HepG2 (cell line): ENCODE measurements around the gene POLR3H. TPM values are rescaled to one million over a fixed set of nuclear protein-coding genes. Genes with fewer than 3 reads are reported as not detected.

ENCODE experiments used
- BCLAF1 ChIP-seq: fragments of 450-650 bp; IDR thresholded peaks from 2 replicates; pipeline ENCODE4 v1.6.1; 2017; ENCODE audit warnings: mild to moderate bottlenecking
- CREB3 ChIP-seq: sonication (generic); formaldehyde crosslinking; IDR thresholded peaks from 2 replicates; pipeline ENCODE4 v1.5.0; 2020; ENCODE audit warnings: missing genetic modification reagents
- ELK4 ChIP-seq: sonication (generic); formaldehyde crosslinking; IDR thresholded peaks from 2 replicates; pipeline ENCODE4 v1.9.0; 2021; ENCODE audit warnings: missing genetic modification reagents, borderline replicate concordance
- FOSL2 ChIP-seq: sonication (generic); formaldehyde crosslinking; IDR thresholded peaks from 2 replicates; pipeline ENCODE4 v1.4.0; 2020; ENCODE audit warnings: missing genetic modification reagents
- GZF1 ChIP-seq: sonication (generic); formaldehyde crosslinking; IDR thresholded peaks from 2 replicates; pipeline ENCODE4 v1.5.1; 2020; ENCODE audit warnings: mild to moderate bottlenecking, missing genetic modification reagents
- HMGA1 ChIP-seq: sonication (generic); formaldehyde crosslinking; conservative IDR thresholded peaks from 2 replicates; pipeline ENCODE4 v1.4.0; 2020; ENCODE audit warnings: missing genetic modification reagents
- JUND ChIP-seq: sonication (generic); formaldehyde crosslinking; IDR thresholded peaks from 2 replicates; pipeline ENCODE4 v1.8.0; 2022; ENCODE audit warnings: mild to moderate bottlenecking, missing genetic modification reagents
- RFX5 ChIP-seq: IDR thresholded peaks from 2 replicates; pipeline ENCODE4 v1.6.1; 2011; ENCODE audit warnings: low read depth, low read length, improper control_type of control experiment
- RFXAP ChIP-seq: sonication (generic); formaldehyde crosslinking; IDR thresholded peaks from 2 replicates; pipeline ENCODE4 v1.4.0; 2020; ENCODE audit warnings: missing genetic modification reagents, borderline replicate concordance
- SOX5 ChIP-seq: IDR thresholded peaks from 2 replicates; pipeline ENCODE4 v1.6.1; 2016; ENCODE audit warnings: borderline replicate concordance
- TEAD3 ChIP-seq: optimal IDR thresholded peaks from 2 replicates; pipeline ENCODE3; 2016; ENCODE audit warnings: borderline replicate concordance
- ZBTB44 ChIP-seq: sonication (generic); formaldehyde crosslinking; IDR thresholded peaks from 2 replicates; pipeline ENCODE4 v1.4.0; 2020; ENCODE audit warnings: missing genetic modification reagents
- ZNF510 ChIP-seq: sonication (generic); formaldehyde crosslinking; IDR thresholded peaks from 2 replicates; pipeline ENCODE4 v1.4.0; 2020; ENCODE audit warnings: low read depth, mild to moderate bottlenecking, missing genetic modification reagents
- ZNF703 ChIP-seq: sonication (generic); formaldehyde crosslinking; IDR thresholded peaks from 2 replicates; pipeline ENCODE4 v1.5.1; 2020; ENCODE audit warnings: missing genetic modification reagents, mild to moderate bottlenecking, moderate library complexity, borderline replicate concordance
- ZNF792 ChIP-seq: IDR thresholded peaks from 2 replicates; pipeline ENCODE4 v1.6.1; 2016
- ZNF800 ChIP-seq: sonication (generic); formaldehyde crosslinking; IDR thresholded peaks from 2 replicates; pipeline ENCODE4 v1.4.0; 2020; ENCODE audit warnings: missing genetic modification reagents
- polyA plus RNA-seq, 8 experiments: library from polyadenylated mRNA; depleted of rRNA in 3 of 8; stranded (reverse) in 7 of 8; unstranded in 1 of 8; fragments of >200 nt; fragmentation: Illumina TruSeq in 4 of 8; extraction: Trizol in 4 of 8; gene quantifications; 2 replicates each; pipeline versions ENCODE4 v1.2.1 to v1.2.3, GENCODE V29; 2011 to 2016; ENCODE audit warnings: low read depth in 4 of 8, missing spikeins in 1 of 8, mixed read lengths in 1 of 8; ENCODE audit not compliant: insufficient read depth in 1 of 8
- total RNA-seq, 5 experiments: library from RNA; depleted of rRNA; stranded (reverse); fragments of >200 nt; fragmentation: Illumina TruSeq; extraction: Trizol; gene quantifications; 2 replicates each; pipeline ENCODE4 v1.2.3, GENCODE V29; 2016; ENCODE audit warnings: low read depth in 1 of 5
- TF ChIP-seq, protein P1 (sequence below), 2 experiments: fragments of 450-650 bp in 1 of 2; sonication (generic) in 1 of 2; formaldehyde crosslinking; IDR thresholded peaks; 2 replicates each; pipeline versions ENCODE4 v1.5.0 to v1.8.0; 2020 to 2022; ENCODE audit warnings: mild to moderate bottlenecking in 1 of 2, missing genetic modification reagents in 1 of 2
- TF ChIP-seq, protein P2 (sequence below): sonication (generic); formaldehyde crosslinking; IDR thresholded peaks from 2 replicates; pipeline ENCODE4 v1.5.1; 2020; ENCODE audit warnings: mild to moderate bottlenecking, missing genetic modification reagents, moderate library complexity

The POLR3H gene
- total and polyA plus RNA-seq, 2 of the 13 experiments (the other 11 are each of a cell fraction or from before 2014, with no cell fraction given), result 10.3 to 28.6 TPM

GRCh38 chr22:41589391-41590241, 45.3 kb upstream of the POLR3H start, which contains the start of gene PMM1 (continued):
- TF ChIP-seq ZNF800 (CRISPR knock-in tag) (no peak), CREB3 (CRISPR knock-in tag) (no peak), BCLAF1 (no peak), ZNF703 (CRISPR knock-in tag) (no peak), GZF1 (CRISPR knock-in tag) (0 out of 2 replicates have a peak, but pooled peaks have one; percentile 71), HMGA1 (CRISPR knock-in tag) (no peak), ZNF792 (CRISPR knock-in tag) (no peak), RFXAP (CRISPR knock-in tag) (no peak), JUND (CRISPR knock-in tag) (no peak), SOX5 (CRISPR knock-in tag) (no peak; the same call in none of the 2 replicates), RFX5 (no peak), TEAD3 (CRISPR knock-in tag) (no peak), ZNF510 (CRISPR knock-in tag) (no peak), ZBTB44 (CRISPR knock-in tag) (no peak), ELK4 (CRISPR knock-in tag) (no peak), FOSL2 (no peak; the same call in 1 of the 2 replicates)
- TF ChIP-seq, protein P1, sequence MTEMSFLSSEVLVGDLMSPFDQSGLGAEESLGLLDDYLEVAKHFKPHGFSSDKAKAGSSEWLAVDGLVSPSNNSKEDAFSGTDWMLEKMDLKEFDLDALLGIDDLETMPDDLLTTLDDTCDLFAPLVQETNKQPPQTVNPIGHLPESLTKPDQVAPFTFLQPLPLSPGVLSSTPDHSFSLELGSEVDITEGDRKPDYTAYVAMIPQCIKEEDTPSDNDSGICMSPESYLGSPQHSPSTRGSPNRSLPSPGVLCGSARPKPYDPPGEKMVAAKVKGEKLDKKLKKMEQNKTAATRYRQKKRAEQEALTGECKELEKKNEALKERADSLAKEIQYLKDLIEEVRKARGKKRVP (CRISPR knock-in tag; IDR thresholded peaks at IDR 0.05), result peak in 1 of 2 experiments; percentile 70; a peak in 2 of 4 replicates
- TF ChIP-seq, protein P2, sequence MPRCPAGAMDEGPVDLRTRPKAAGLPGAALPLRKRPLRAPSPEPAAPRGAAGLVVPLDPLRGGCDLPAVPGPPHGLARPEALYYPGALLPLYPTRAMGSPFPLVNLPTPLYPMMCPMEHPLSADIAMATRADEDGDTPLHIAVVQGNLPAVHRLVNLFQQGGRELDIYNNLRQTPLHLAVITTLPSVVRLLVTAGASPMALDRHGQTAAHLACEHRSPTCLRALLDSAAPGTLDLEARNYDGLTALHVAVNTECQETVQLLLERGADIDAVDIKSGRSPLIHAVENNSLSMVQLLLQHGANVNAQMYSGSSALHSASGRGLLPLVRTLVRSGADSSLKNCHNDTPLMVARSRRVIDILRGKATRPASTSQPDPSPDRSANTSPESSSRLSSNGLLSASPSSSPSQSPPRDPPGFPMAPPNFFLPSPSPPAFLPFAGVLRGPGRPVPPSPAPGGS (CRISPR knock-in tag), result 0 out of 2 replicates have a peak, but pooled peaks have one; percentile 22
